Mammary epithelial cell (primary cell): ENCODE results near the gene NTN4.

ENCODE experiments used
- EZH2 ChIP-seq: IDR thresholded peaks from 2 replicates; pipeline ENCODE4 v1.6.1; 2012; ENCODE audit warnings: low read length, inconsistent platforms, borderline replicate concordance
- TF ChIP-seq, protein P1 (sequence below), 2 donors: IDR thresholded peaks in 1 of 2; conservative IDR thresholded peaks in 1 of 2; 2 replicates each; pipeline ENCODE4 v1.5.1; 2011 to 2012; ENCODE audit warnings: inconsistent platforms in 2 of 2, low read length in 2 of 2, mild to moderate bottlenecking in 2 of 2, control low read depth in 1 of 2, low read depth in 1 of 2; ENCODE audit not compliant: insufficient read depth in 1 of 2; ENCODE audit errors: extremely low read depth in 1 of 2

DNA sequence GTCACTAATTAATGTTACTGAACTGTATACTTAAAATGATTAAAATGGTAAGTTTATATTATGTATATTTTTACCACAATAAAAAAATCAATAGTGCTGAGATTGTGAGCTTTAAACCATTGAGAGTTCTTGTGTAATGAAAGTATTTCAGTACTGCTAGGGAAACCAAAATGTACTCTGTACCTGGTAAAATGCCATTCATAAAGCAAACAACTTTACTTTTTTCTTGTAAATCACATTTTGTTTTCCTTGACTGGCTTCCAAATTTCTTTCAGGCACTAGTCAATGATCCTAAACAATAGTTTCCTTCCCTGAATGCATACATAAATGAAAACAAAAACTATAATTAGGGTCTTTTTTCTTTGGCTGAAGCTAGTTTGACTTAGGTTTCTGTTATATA lies 38.8 kb upstream of the NTN4 start:
- TF ChIP-seq, protein P1, sequence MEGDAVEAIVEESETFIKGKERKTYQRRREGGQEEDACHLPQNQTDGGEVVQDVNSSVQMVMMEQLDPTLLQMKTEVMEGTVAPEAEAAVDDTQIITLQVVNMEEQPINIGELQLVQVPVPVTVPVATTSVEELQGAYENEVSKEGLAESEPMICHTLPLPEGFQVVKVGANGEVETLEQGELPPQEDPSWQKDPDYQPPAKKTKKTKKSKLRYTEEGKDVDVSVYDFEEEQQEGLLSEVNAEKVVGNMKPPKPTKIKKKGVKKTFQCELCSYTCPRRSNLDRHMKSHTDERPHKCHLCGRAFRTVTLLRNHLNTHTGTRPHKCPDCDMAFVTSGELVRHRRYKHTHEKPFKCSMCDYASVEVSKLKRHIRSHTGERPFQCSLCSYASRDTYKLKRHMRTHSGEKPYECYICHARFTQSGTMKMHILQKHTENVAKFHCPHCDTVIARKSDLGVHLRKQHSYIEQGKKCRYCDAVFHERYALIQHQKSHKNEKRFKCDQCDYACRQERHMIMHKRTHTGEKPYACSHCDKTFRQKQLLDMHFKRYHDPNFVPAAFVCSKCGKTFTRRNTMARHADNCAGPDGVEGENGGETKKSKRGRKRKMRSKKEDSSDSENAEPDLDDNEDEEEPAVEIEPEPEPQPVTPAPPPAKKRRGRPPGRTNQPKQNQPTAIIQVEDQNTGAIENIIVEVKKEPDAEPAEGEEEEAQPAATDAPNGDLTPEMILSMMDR (conservative IDR thresholded peaks at IDR 0.05 in 1 of 2, IDR thresholded peaks at IDR 0.05 in 1 of 2; ENCODE audit: extremely low read depth in 1 of 2, insufficient read depth in 1 of 2, low read depth in 1 of 2, low read length in 2 of 2), result no peak
- no peak for TF ChIP-seq EZH2
